Heart right ventricle (tissue), 16 donors: ENCODE measurements around the gene FIBCD1. TPM values are rescaled to one million over a fixed set of nuclear protein-coding genes. Genes with fewer than 3 reads are reported as not detected.

Experiments
- ATAC-seq, 8 donors: fragments of 200-7000 bp; cut with Tn5 transposase; one replicate each; pipeline ENCODE4 v1.9.1; 2020; ENCODE audit warnings: mild to moderate bottlenecking in 8 of 8, moderate library complexity in 8 of 8, moderate number of reproducible peaks in 1 of 8
- DNase-seq, 2 donors: peaks; one replicate each; pipeline ENCODE4 v3.0.0-alpha.2; 2020
- H3K27ac ChIP-seq, 10 donors: fragments of 200-600 bp; sonication (generic) in 2 of 10; one replicate each; pipeline versions ENCODE4 v1.5.0 to v1.8.0; 2020 to 2022; ENCODE audit warnings: mild to moderate bottlenecking in 3 of 10
- H3K27me3 ChIP-seq, 7 donors: fragments of 200-600 bp; one replicate each; pipeline ENCODE4 v1.8.0; 2021 to 2022; ENCODE audit warnings: mild to moderate bottlenecking in 2 of 7
- H3K36me3 ChIP-seq, 9 donors: fragments of 200-600 bp; sonication (generic) in 1 of 9; one replicate each; pipeline versions ENCODE4 v1.5.0 to v1.8.0; 2020 to 2022; ENCODE audit warnings: mild to moderate bottlenecking in 2 of 9
- H3K4me1 ChIP-seq, 9 donors: fragments of 200-600 bp; sonication (generic) in 1 of 9; one replicate each; pipeline versions ENCODE4 v1.5.0 to v1.8.0; 2020 to 2022; ENCODE audit warnings: mild to moderate bottlenecking in 4 of 9
- H3K4me3 ChIP-seq, 10 donors: fragments of 200-600 bp; sonication (generic) in 2 of 10; one replicate each; pipeline versions ENCODE4 v1.5.0 to v1.8.0; 2020 to 2022; ENCODE audit warnings: mild to moderate bottlenecking in 7 of 10, moderate library complexity in 2 of 10
- H3K9me3 ChIP-seq, 11 donors: fragments of 200-600 bp in 10 of 11; sonication (generic) in 2 of 11; one replicate each; pipeline versions ENCODE4 v1.5.0 to v1.8.0; 2013 to 2022; ENCODE audit warnings: mild to moderate bottlenecking in 2 of 11, control low read depth in 1 of 11, moderate library complexity in 1 of 11
- WGBS, 2 donors: extraction: QIAGEN DNeasy Blood & Tissue Kit; methylation state at CpG; one replicate each; pipeline ENCODE4 v1.1.7; 2013; ENCODE audit warnings: inconsistent platforms in 1 of 2; 5-methylcytosine and 5-hydroxymethylcytosine counted together
- intact Hi-C, 10 donors: fragments of 100-400 bp; cut with DNase I; formaldehyde crosslinking; loops; one replicate each; pipeline versions ENCODE4 v1.11.1 to v1.14.2; 2022
- polyA plus RNA-seq, 2 donors: library from polyadenylated mRNA; stranded (reverse); fragments of 200-250 nt; gene quantifications; one replicate each; pipeline ENCODE4 v1.2.3, GENCODE V29; 2013
- total RNA-seq, 10 donors: library from RNA; stranded (reverse); fragmentation: NEBNext Ultra II Directional in 3 of 10; extraction: Animal tissue kit (Norgen Biotek cat#: 25700) in 3 of 10; gene quantifications; one replicate each; pipeline versions ENCODE4 v1.2.1 to v1.2.4, GENCODE V29; 2021 to 2023
- TF ChIP-seq, protein P1 (sequence below), 9 donors: fragments of 200-600 bp; sonication (generic) in 2 of 9; IDR thresholded peaks; one replicate each; pipeline versions ENCODE4 v1.5.0 to v1.8.0; 2021 to 2022; ENCODE audit warnings: antibody characterized with exemption in 9 of 9, mild to moderate bottlenecking in 5 of 9, moderate library complexity in 1 of 9
- donor health status: Arrhythmogenic right ventricular cardiomyopathy.
- donor health status: ischemic (EF 13 %, LVEDD 7.1; RV severe dilation, severe dysfunction).
- donor health status: healthy with polysubstance abuse.
- donor health status: DM: no; HTN: yes; CAD: no.
- donor health status: DM: no; HTN: no; CAD: no.
- donor health status: ischemic (EF 25% LVEDD 6.9; RV normal size, moderate dysfunction).
- donor health status: ischemic (EF 25% LVEDD 5.7; RV mildly dilated, moderate dysfunction).
- donor health status: healthy.
- donor health status: DM: yes; HTN: yes; CAD: no.
- donor health status: Ischemic cardiomyopathy.
- donor health status: ischemic (EF 35%, LVEDD 5.7; RV mildly dilated, moderate dysfunction).
- donor health status: nonischemic (EF 11% LVEDD 7.7; RV severe dilation, severe dysfunction).
- donor health status: DM: yes; HTN: yes; CAD: no.
- donor health status: PGD.
- donor health status: ischemic (EF 29% LVEDD 5.4; RV normal size, mild dysfunction).
- donor health status: nonischemic (EF 23%, LVEDD 6.1; RV moderate dilation, normal function).

Gene FIBCD1
- total and polyA plus RNA-seq, 12 donors, result 0.16 to 5.8 (median 1.2) TPM

DNA sequence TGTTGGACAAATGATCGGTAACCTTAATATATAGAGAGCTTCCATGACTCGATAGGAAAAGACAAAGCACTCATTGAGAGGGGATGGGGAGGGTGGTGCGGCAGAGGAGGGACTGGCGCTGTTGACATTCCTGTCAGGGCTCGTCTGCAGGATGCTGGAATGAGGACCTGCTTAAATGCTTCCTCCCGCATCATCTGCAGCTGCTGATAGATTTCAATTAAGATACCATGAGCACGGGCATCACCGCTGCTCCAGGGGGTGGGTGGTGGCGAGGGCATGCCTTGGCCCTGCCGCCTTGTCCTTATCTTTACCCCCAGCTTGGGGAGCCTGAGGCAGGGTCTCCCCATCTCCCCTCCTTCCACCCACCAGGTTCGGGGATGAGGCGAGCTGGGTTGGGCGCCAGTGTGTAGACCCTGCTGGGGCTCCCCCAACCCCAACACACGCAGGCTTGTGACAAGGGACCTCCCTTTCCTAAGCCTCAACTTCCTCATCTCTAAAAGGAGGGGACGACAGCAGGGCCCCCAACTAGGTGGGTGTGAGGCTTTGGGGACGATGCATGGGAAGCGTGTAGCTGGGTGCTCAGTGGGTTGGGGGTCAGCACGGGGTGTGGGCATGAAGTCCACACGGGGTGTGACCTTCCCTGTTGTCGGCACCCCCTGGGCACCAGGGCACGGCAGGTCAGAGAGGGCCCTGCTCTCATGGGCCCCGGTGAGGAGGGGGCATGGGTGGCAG is 30.7 kb downstream of the FIBCD1 start:
- Histone ChIP-seq H3K27ac (no peak overlapping the region), H3K27me3 (peaks cover 0 to 24% (median 12%) of the 10 kb centered on the region in 7 donors), H3K36me3 (no peaks in the 10 kb centered on the region), H3K4me1 (no peaks in the 10 kb centered on the region), H3K9me3 (no peaks in the 10 kb centered on the region), H3K4me3 (no peak overlapping the region)
- 64 to 77% methylated on average over 22 of the region's 22 CpGs for WGBS, 2 donors
- DNase-seq, result no peak
- no peak for ATAC-seq
- intact Hi-C loops, result no loop called here
- TF ChIP-seq, protein P1, sequence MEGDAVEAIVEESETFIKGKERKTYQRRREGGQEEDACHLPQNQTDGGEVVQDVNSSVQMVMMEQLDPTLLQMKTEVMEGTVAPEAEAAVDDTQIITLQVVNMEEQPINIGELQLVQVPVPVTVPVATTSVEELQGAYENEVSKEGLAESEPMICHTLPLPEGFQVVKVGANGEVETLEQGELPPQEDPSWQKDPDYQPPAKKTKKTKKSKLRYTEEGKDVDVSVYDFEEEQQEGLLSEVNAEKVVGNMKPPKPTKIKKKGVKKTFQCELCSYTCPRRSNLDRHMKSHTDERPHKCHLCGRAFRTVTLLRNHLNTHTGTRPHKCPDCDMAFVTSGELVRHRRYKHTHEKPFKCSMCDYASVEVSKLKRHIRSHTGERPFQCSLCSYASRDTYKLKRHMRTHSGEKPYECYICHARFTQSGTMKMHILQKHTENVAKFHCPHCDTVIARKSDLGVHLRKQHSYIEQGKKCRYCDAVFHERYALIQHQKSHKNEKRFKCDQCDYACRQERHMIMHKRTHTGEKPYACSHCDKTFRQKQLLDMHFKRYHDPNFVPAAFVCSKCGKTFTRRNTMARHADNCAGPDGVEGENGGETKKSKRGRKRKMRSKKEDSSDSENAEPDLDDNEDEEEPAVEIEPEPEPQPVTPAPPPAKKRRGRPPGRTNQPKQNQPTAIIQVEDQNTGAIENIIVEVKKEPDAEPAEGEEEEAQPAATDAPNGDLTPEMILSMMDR (IDR thresholded peaks at IDR 0.05), result no peak

DNA sequence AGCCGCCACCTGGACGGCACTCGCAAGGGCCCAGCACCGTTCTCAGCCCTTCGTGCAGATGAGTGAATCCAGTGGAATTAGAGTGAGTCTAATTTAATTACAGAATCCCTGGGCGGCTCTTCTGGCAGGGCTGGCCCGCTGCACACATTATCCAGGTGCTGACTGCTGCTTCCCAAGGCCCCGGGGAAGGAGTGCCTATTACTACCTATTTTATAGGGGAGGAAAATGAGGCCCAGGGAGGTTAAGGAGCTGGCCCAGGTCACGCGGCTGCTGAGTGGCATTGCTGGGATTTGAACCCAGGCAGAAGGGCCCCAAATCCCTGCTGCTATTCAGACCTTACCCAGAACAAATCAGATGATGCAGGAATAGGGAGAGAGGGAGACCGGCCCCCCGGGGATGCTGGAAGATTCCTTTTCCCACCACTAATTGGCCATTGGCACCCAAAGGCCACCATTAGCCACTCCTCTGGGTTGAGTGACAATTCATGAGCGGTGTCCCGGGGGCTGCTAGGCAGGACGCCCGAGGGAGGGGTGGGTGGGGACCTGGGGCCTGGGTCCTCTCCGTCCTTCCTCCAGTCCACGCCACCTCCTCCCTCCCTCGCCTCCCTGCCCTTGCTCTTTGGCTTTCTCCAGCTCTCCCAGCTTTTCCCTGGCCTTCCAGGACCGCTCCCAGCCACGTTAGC is 32.2 kb downstream of the FIBCD1 start:
- intact Hi-C loops, result no loop called here
- WGBS, 2 donors, result 82 to 83% methylated on average over 21 of the region's 21 CpGs
- TF ChIP-seq, protein P1 (IDR thresholded peaks at IDR 0.05), result no peak
- peaks cover 0 to 37% (median 18%) of the 10 kb centered on the region in 7 donors for H3K27me3 ChIP-seq
- no peaks in the 10 kb centered on the region for H3K9me3 ChIP-seq
- no peak for DNase-seq
- no peaks in the 10 kb centered on the region for H3K4me1 ChIP-seq
- H3K27ac ChIP-seq, result no peak overlapping the region
- no peak for ATAC-seq
- H3K4me3 ChIP-seq, result no peak overlapping the region
- no peaks in the 10 kb centered on the region for H3K36me3 ChIP-seq

DNA sequence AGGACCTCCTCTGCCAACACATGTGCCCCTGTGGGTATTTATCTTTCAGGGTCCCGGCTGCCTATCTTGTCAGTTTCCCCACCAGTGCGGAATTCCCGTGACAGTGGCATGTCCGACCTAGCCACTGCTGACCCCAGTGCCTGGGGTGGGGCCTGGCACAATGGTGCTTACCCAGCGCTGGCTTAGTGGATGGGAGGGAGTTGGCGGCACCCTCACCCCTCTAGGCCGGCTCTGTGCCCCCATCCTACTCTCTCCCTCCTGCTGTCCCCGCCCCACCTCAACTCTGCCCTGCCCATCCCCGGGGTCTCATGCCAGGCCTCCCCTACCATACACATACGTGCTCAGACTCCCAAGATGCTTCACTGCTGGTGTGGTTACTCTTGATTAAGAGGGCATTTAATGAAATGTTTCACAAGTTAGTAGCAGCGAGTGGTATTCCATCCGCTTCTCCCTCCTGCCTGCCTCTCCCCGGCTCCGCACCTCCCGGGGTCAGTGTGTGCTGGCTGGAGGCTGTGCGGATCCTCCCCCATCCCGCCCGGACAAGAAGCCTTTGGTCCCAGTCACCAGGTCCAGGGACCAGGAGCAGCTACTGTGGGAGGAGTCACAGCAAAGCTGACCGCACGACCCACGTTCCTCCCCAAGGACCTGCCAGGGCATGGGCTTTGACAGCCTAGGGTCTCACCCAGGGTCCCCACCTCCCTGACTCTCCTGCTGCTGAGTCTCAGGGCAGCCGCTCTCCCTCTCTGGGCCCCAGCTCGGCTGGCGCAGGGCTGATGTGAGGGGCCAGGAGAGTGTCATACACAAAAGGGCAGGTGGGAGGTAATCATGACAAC is 32.9 kb downstream of the FIBCD1 start:
- Histone ChIP-seq H3K4me1 (no peaks in the 10 kb centered on the region), H3K9me3 (no peaks in the 10 kb centered on the region), H3K36me3 (no peaks in the 10 kb centered on the region), H3K27me3 (peaks cover 0 to 38% (median 15%) of the 10 kb centered on the region in 7 donors), H3K27ac (no peak overlapping the region), H3K4me3 (no peak overlapping the region)
- TF ChIP-seq, protein P1 (IDR thresholded peaks at IDR 0.05), result no peak
- no peak for DNase-seq
- no peak for ATAC-seq
- WGBS, 2 donors, result 73 to 78% methylated on average over 24 of the region's 24 CpGs
- intact Hi-C loops, result no loop called here
